HepG2 (cell line): ENCODE measurements around the gene KIAA0232. TPM values are rescaled to one million over a fixed set of nuclear protein-coding genes. Genes with fewer than 3 reads are reported as not detected.

Experiments
- DPF2 ChIP-seq: sonication (generic); formaldehyde crosslinking; IDR thresholded peaks from 2 replicates; pipeline ENCODE4 v1.4.0; 2020; ENCODE audit warnings: mild to moderate bottlenecking, low read depth, missing genetic modification reagents, borderline replicate concordance
- E2F1 ChIP-seq: sonication (generic); formaldehyde crosslinking; IDR thresholded peaks from 2 replicates; pipeline ENCODE4 v1.5.0; 2020; ENCODE audit warnings: missing genetic modification reagents
- GLI4 ChIP-seq: sonication (generic); formaldehyde crosslinking; IDR thresholded peaks from 2 replicates; pipeline ENCODE4 v1.5.1; 2020; ENCODE audit warnings: missing genetic modification reagents, mild to moderate bottlenecking, moderate library complexity, borderline replicate concordance
- IRF2 ChIP-seq: IDR thresholded peaks from 2 replicates; pipeline ENCODE4 v1.6.1; 2018; ENCODE audit warnings: missing genetic modification reagents, missing compliant biosample characterization
- JUN ChIP-seq: sonication (generic); formaldehyde crosslinking; IDR thresholded peaks from 2 replicates; pipeline ENCODE4 v1.4.0; 2020; ENCODE audit warnings: mild to moderate bottlenecking, missing genetic modification reagents
- KAT8 ChIP-seq: IDR thresholded peaks from 2 replicates; pipeline ENCODE4 v1.6.1; 2016; ENCODE audit warnings: missing genetic modification reagents, missing compliant biosample characterization
- KLF6 ChIP-seq: IDR thresholded peaks from 2 replicates; pipeline ENCODE4 v1.8.0; 2016; ENCODE audit warnings: missing biosample characterization, missing genetic modification reagents
- SIN3A ChIP-seq: IDR thresholded peaks from 2 replicates; pipeline ENCODE4 v1.6.1; 2011; ENCODE audit warnings: low read depth, mild to moderate bottlenecking, control low read depth, low read length, borderline replicate concordance
- SOX6 ChIP-seq, 2 experiments: fragments of 450-650 bp in 1 of 2; sonication (generic) in 1 of 2; formaldehyde crosslinking in 1 of 2; IDR thresholded peaks; 2 replicates each; pipeline versions ENCODE4 v1.4.0 to v1.6.1; 2017 to 2020; ENCODE audit warnings: antibody characterized with exemption in 1 of 2, mild to moderate bottlenecking in 1 of 2, missing genetic modification reagents in 1 of 2
- TAF1 ChIP-seq: sonication (generic); formaldehyde crosslinking; IDR thresholded peaks from 2 replicates; pipeline ENCODE4 v1.4.0; 2020; ENCODE audit warnings: missing genetic modification reagents
- TRIM24 ChIP-seq: sonication (generic); formaldehyde crosslinking; IDR thresholded peaks from 2 replicates; pipeline ENCODE4 v1.8.0; 2022; ENCODE audit warnings: mild to moderate bottlenecking, missing genetic modification reagents
- ZC3H4 ChIP-seq: sonication (generic); formaldehyde crosslinking; IDR thresholded peaks from 2 replicates; pipeline ENCODE4 v1.4.0; 2020; ENCODE audit warnings: missing genetic modification reagents, borderline replicate concordance
- ZNF160 ChIP-seq: sonication (generic); formaldehyde crosslinking; IDR thresholded peaks from 2 replicates; pipeline ENCODE4 v1.8.0; 2022; ENCODE audit warnings: mild to moderate bottlenecking, inconsistent platforms, missing genetic modification reagents
- ZNF20 ChIP-seq: sonication (generic); formaldehyde crosslinking; IDR thresholded peaks from 2 replicates; pipeline ENCODE4 v1.4.0; 2020; ENCODE audit warnings: mild to moderate bottlenecking, moderate library complexity, missing genetic modification reagents
- ZNF24 ChIP-seq: fragments of 450-650 bp; IDR thresholded peaks from 2 replicates; pipeline ENCODE4 v1.6.1; 2017; ENCODE audit warnings: antibody characterized with exemption, mild to moderate bottlenecking
- ZNF441 ChIP-seq: sonication (generic); formaldehyde crosslinking; IDR thresholded peaks from 2 replicates; pipeline ENCODE4 v1.7.0; 2021; ENCODE audit warnings: missing genetic modification reagents, borderline replicate concordance
- ZNF749 ChIP-seq: sonication (generic); formaldehyde crosslinking; IDR thresholded peaks from 2 replicates; pipeline ENCODE4 v1.8.0; 2022; ENCODE audit warnings: mild to moderate bottlenecking, missing genetic modification reagents, moderate library complexity, borderline replicate concordance
- polyA plus RNA-seq, 8 experiments: library from polyadenylated mRNA; depleted of rRNA in 3 of 8; stranded (reverse) in 7 of 8; unstranded in 1 of 8; fragments of >200 nt; fragmentation: Illumina TruSeq in 4 of 8; extraction: Trizol in 4 of 8; gene quantifications; 2 replicates each; pipeline versions ENCODE4 v1.2.1 to v1.2.3, GENCODE V29; 2011 to 2016; ENCODE audit warnings: low read depth in 4 of 8, missing spikeins in 1 of 8, mixed read lengths in 1 of 8; ENCODE audit not compliant: insufficient read depth in 1 of 8
- total RNA-seq, 5 experiments: library from RNA; depleted of rRNA; stranded (reverse); fragments of >200 nt; fragmentation: Illumina TruSeq; extraction: Trizol; gene quantifications; 2 replicates each; pipeline ENCODE4 v1.2.3, GENCODE V29; 2016; ENCODE audit warnings: low read depth in 1 of 5
- TF ChIP-seq, protein P1 (sequence below): sonication (generic); formaldehyde crosslinking; IDR thresholded peaks from 2 replicates; pipeline ENCODE4 v1.5.1; 2020; ENCODE audit warnings: mild to moderate bottlenecking, missing genetic modification reagents, borderline replicate concordance

Gene KIAA0232
- total and polyA plus RNA-seq, 2 of the 13 experiments (the other 11 are each of a cell fraction or from before 2014, with no cell fraction given), result 7.8 to 17.1 TPM

- 0 out of 2 replicates have a peak, but pooled peaks have one; percentile 2 for TF ChIP-seq E2F1 (CRISPR knock-in tag)
- TF ChIP-seq IRF2 (CRISPR knock-in tag), result peak; percentile 32; the same call in 1 of the 2 replicates
- TF ChIP-seq KLF6 (CRISPR knock-in tag), result peak; percentile 78; the same call in 1 of the 2 replicates
- 0 out of 2 replicates have a peak, but pooled peaks have one; percentile 27 for TF ChIP-seq ZC3H4 (CRISPR knock-in tag)
- TF ChIP-seq SOX6 (IDR thresholded peaks at IDR 0.05), result no peak
- TF ChIP-seq SOX6 (CRISPR knock-in tag; IDR thresholded peaks at IDR 0.05), result peak; percentile 93
- TF ChIP-seq ZNF24, result no peak
- TF ChIP-seq ZNF20 (CRISPR knock-in tag), result no peak
- 0 out of 2 replicates have a peak, but pooled peaks have one; percentile 36 for TF ChIP-seq KAT8
- TF ChIP-seq TRIM24 (CRISPR knock-in tag), result no peak
- TF ChIP-seq ZNF160, result peak; percentile 58; the same call in 1 of the 2 replicates
- TF ChIP-seq JUN (CRISPR knock-in tag), result no peak
- TF ChIP-seq TAF1 (CRISPR knock-in tag), result peak; percentile 78; the same call in 1 of the 2 replicates
- peak; percentile 88; the same call in 1 of the 2 replicates for TF ChIP-seq SIN3A
- no peak for TF ChIP-seq DPF2 (CRISPR knock-in tag)
- TF ChIP-seq, protein P1, sequence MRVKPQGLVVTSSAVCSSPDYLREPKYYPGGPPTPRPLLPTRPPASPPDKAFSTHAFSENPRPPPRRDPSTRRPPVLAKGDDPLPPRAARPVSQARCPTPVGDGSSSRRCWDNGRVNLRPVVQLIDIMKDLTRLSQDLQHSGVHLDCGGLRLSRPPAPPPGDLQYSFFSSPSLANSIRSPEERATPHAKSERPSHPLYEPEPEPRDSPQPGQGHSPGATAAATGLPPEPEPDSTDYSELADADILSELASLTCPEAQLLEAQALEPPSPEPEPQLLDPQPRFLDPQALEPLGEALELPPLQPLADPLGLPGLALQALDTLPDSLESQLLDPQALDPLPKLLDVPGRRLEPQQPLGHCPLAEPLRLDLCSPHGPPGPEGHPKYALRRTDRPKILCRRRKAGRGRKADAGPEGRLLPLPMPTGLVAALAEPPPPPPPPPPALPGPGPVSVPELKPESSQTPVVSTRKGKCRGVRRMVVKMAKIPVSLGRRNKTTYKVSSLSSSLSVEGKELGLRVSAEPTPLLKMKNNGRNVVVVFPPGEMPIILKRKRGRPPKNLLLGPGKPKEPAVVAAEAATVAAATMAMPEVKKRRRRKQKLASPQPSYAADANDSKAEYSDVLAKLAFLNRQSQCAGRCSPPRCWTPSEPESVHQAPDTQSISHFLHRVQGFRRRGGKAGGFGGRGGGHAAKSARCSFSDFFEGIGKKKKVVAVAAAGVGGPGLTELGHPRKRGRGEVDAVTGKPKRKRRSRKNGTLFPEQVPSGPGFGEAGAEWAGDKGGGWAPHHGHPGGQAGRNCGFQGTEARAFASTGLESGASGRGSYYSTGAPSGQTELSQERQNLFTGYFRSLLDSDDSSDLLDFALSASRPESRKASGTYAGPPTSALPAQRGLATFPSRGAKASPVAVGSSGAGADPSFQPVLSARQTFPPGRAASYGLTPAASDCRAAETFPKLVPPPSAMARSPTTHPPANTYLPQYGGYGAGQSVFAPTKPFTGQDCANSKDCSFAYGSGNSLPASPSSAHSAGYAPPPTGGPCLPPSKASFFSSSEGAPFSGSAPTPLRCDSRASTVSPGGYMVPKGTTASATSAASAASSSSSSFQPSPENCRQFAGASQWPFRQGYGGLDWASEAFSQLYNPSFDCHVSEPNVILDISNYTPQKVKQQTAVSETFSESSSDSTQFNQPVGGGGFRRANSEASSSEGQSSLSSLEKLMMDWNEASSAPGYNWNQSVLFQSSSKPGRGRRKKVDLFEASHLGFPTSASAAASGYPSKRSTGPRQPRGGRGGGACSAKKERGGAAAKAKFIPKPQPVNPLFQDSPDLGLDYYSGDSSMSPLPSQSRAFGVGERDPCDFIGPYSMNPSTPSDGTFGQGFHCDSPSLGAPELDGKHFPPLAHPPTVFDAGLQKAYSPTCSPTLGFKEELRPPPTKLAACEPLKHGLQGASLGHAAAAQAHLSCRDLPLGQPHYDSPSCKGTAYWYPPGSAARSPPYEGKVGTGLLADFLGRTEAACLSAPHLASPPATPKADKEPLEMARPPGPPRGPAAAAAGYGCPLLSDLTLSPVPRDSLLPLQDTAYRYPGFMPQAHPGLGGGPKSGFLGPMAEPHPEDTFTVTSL, result 0 out of 2 replicates have a peak, but pooled peaks have one; percentile 27
- 0 out of 2 replicates have a peak, but pooled peaks have one; percentile 73 for TF ChIP-seq ZNF749 (CRISPR knock-in tag)
- TF ChIP-seq GLI4 (CRISPR knock-in tag), result no peak
- no peak for TF ChIP-seq ZNF441 (CRISPR knock-in tag)
Observed at GRCh38 chr4:6783111-6783981, 819 bp downstream of the KIAA0232 start (continued).
